ENCODE data around the gene RAD9A.

The RAD9A gene

DNA sequence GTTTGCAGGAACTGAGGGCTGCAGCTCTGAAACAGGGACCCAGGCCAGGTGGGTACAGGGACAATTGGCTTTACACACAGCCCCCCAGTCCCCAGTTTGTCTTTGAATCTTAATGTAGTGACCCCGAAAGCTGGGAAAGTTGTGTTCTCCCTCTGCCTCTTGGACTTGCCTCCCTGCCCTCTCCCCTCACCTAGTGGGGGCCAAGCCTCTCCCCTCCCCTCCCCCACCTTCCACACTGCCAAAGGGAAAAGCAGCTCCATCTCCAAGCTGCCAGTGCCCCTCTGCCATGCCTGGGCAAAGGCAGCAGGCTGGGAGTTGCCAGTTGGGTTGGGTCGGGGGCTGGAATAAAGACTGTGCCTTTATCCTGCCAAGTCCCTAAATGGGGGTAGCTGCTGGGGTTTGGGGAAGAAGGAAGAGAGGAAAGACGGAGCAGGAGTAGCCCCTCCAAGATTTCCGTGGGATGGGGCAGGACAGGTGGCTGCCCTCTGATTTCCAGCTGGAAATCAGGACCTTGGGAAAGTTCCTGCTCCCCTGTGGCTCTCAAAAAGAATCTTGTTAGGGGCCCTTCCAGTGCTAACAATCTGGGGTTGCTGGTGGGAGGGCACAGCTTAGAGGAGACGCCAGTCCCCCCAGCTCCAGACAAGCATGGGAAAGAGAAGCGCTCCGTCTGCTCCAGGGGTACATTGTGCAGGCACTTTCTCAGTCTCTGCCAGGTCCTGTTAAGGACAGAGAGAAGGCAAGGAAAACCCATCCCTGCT, 15.5 kb upstream of the RAD9A start:
- H2AFZ ChIP-seq (ENCODE audit: low read depth, low read length), result no peak overlapping the region
- no peak overlapping the region for H3K9ac ChIP-seq (ENCODE audit: low read length)
- peaks cover 2% of the 10 kb centered on the region; the same call in 1 of the 2 replicates for H4K20me1 ChIP-seq (ENCODE audit: insufficient read depth, low read length)
- H3K4me3 ChIP-seq (ENCODE audit: low read length), result no peak overlapping the region
- H3K27ac ChIP-seq (ENCODE audit: low read length), result no peak overlapping the region
- H3K9me3 ChIP-seq (ENCODE audit: insufficient read depth, low read length), result no peaks in the 10 kb centered on the region
- H3K27me3 ChIP-seq (ENCODE audit: low read depth, low read length), result peaks cover 18% of the 10 kb centered on the region
- no peaks in the 10 kb centered on the region for H3K36me3 ChIP-seq (replicated peaks; ENCODE audit: low read depth, low read length)
- peaks cover 34% of the 10 kb centered on the region for H3K4me1 ChIP-seq (ENCODE audit: low read length)
- no peak for TF ChIP-seq EZH2phosphoT487 (IDR thresholded peaks at IDR 0.05; ENCODE audit: low read depth)
- TF ChIP-seq, protein P1, sequence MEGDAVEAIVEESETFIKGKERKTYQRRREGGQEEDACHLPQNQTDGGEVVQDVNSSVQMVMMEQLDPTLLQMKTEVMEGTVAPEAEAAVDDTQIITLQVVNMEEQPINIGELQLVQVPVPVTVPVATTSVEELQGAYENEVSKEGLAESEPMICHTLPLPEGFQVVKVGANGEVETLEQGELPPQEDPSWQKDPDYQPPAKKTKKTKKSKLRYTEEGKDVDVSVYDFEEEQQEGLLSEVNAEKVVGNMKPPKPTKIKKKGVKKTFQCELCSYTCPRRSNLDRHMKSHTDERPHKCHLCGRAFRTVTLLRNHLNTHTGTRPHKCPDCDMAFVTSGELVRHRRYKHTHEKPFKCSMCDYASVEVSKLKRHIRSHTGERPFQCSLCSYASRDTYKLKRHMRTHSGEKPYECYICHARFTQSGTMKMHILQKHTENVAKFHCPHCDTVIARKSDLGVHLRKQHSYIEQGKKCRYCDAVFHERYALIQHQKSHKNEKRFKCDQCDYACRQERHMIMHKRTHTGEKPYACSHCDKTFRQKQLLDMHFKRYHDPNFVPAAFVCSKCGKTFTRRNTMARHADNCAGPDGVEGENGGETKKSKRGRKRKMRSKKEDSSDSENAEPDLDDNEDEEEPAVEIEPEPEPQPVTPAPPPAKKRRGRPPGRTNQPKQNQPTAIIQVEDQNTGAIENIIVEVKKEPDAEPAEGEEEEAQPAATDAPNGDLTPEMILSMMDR (IDR thresholded peaks at IDR 0.05; ENCODE audit: low read depth, low read length), result no peak
- H3K4me2 ChIP-seq (ENCODE audit: low read length), result no peak overlapping the region
- H3K79me2 ChIP-seq (ENCODE audit: low read length), result peaks cover 19% of the 10 kb centered on the region

DNA sequence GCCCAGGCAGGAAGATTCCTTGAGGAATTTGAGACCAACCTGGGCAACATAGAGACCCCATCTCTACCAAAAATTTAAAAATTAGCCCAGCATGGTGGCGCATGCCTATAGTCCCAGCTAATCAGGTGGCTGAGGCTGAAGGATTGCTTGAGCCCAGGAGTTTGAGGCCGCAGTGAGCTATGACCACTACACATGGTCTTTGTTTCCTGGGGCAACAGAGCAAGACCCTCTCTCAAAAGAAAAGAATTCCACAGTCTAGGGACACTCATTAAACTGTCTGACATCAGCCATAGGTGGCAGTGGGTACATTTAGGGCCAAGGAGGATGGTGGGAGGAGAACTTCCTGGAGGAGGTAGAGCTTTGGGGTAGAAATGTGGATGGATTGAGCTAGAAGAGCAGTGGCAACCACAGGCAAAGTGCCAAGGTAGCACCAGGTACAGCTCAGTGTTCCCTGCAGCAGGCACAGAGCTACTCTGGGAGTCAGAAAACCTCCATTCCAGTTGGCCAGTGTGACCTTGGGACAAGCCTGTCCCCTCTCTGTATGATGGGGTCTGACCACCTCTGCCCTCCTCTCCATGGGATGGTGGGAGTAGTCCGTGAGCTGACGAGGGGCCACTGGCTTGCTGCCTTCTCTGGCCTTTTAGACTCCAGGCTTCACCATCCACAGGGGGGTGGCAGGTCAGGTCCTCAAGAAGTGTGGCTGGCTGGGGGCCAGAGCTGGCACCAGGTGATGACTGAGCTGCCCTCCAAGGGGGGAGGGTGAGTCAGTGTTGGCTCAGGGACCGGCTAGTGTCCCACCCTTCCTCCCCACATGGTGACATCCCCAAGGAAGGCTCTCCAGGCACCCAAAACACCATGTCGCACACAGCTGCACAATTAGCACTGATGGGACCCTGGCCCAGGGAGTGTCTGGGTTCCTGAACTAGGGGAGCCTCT, 14.6 kb upstream of the RAD9A start:
- no peaks in the 10 kb centered on the region for H3K9me3 ChIP-seq (ENCODE audit: insufficient read depth, low read length)
- no peak overlapping the region for H2AFZ ChIP-seq (ENCODE audit: low read depth, low read length)
- peaks cover 10% of the 10 kb centered on the region; the same call in 1 of the 2 replicates for H3K79me2 ChIP-seq (ENCODE audit: low read length)
- H3K27ac ChIP-seq (ENCODE audit: low read length), result no peak overlapping the region
- TF ChIP-seq, protein P1 (IDR thresholded peaks at IDR 0.05; ENCODE audit: low read depth, low read length), result no peak
- TF ChIP-seq EZH2phosphoT487 (IDR thresholded peaks at IDR 0.05; ENCODE audit: low read depth), result no peak
- H3K9ac ChIP-seq (ENCODE audit: low read length), result no peak overlapping the region
- no peaks in the 10 kb centered on the region for H3K36me3 ChIP-seq (replicated peaks; ENCODE audit: low read depth, low read length)
- H3K4me1 ChIP-seq (ENCODE audit: low read length), result peaks cover 34% of the 10 kb centered on the region
- no peaks in the 10 kb centered on the region for H4K20me1 ChIP-seq (ENCODE audit: insufficient read depth, low read length)
- H3K27me3 ChIP-seq (ENCODE audit: low read depth, low read length), result peaks cover 18% of the 10 kb centered on the region
- H3K4me3 ChIP-seq (ENCODE audit: low read length), result no peak overlapping the region
- H3K4me2 ChIP-seq (ENCODE audit: low read length), result no peak overlapping the region

DNA sequence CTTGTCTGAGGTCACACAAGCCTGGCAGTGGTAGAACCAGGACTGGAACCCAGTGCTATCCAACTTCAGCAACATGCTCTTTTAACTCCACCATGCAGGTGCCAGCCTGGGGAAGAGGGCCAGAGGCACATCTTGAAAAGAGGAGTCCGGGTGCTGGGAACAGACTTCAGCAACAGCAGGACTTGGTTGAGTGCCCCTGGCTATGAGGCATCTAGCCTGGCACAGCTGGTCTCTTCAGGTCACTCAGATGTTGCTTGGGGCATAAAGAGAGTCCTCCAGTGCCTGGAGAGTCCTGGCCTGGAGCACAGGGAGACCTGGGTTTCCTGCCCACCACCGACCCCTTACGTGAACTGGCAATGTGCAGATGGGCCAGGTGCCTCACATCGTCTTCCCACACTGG, 13.2 kb upstream of the RAD9A start:
- Histone ChIP-seq H3K79me2 (ENCODE audit: low read length) (peaks cover 4% of the 10 kb centered on the region; the same call in 1 of the 2 replicates), H2AFZ (ENCODE audit: low read depth, low read length) (no peak overlapping the region), H3K36me3 (replicated peaks; ENCODE audit: low read depth, low read length) (no peaks in the 10 kb centered on the region), H3K4me1 (ENCODE audit: low read length) (peaks cover 37% of the 10 kb centered on the region), H3K4me3 (ENCODE audit: low read length) (no peak overlapping the region), H3K9ac (ENCODE audit: low read length) (no peak overlapping the region), H3K4me2 (ENCODE audit: low read length) (no peak overlapping the region), H3K27me3 (ENCODE audit: low read depth, low read length) (peaks cover 18% of the 10 kb centered on the region), H4K20me1 (ENCODE audit: insufficient read depth, low read length) (no peaks in the 10 kb centered on the region), H3K9me3 (ENCODE audit: insufficient read depth, low read length) (no peaks in the 10 kb centered on the region), H3K27ac (ENCODE audit: low read length) (no peak overlapping the region)
- TF ChIP-seq, protein P1 (IDR thresholded peaks at IDR 0.05; ENCODE audit: low read depth, low read length), result no peak
- no peak for TF ChIP-seq EZH2phosphoT487 (IDR thresholded peaks at IDR 0.05; ENCODE audit: low read depth)
